WERI-Rb-1 (cell line): ENCODE data around the gene CLIC3.

Experiments used
- DNase-seq: peaks from one replicate; pipeline ENCODE4 v3.0.0-alpha.2; 2020
- H3K27ac ChIP-seq: fragments of 250-450 bp; sonication (Bioruptor Pico); 2 replicates; pipeline ENCODE4 v1.5.1; 2020; ENCODE audit warnings: mild to moderate bottlenecking, moderate library complexity
- H3K27me3 ChIP-seq: fragments of 250-450 bp; sonication (Bioruptor Pico); 2 replicates; pipeline ENCODE4 v1.5.1; 2021; ENCODE audit warnings: mild to moderate bottlenecking, low read depth, moderate library complexity; ENCODE audit not compliant: insufficient read depth, severe bottlenecking
- H3K36me3 ChIP-seq: fragments of 250-450 bp; sonication (Bioruptor Pico); 2 replicates; pipeline ENCODE4 v1.5.1; 2020; ENCODE audit warnings: mild to moderate bottlenecking, moderate library complexity
- H3K4me3 ChIP-seq: 2 replicates; pipeline ENCODE4 v1.5.1; 2011; ENCODE audit warnings: low read depth, mild to moderate bottlenecking, control low read depth, low read length
- H3K9me3 ChIP-seq: fragments of 250-450 bp; sonication (Bioruptor Pico); 2 replicates; pipeline ENCODE4 v1.5.1; 2021; ENCODE audit warnings: mild to moderate bottlenecking, moderate library complexity; ENCODE audit not compliant: severe bottlenecking
- CTCF ChIP-seq: IDR thresholded peaks from 2 replicates; pipeline ENCODE4 v1.5.1; 2011; ENCODE audit warnings: low read depth, mild to moderate bottlenecking, control low read depth, inconsistent platforms, low read length

CLIC3 gene

GRCh38 chr9:136995772-136996311 is 526 bp downstream of the CLIC3 start:
- DNase-seq = no peak
- H3K27me3 ChIP-seq = no peaks in the 10 kb centered on the region
- 0 out of 2 replicates have a peak overlapping the region, but pooled peaks have one; percentile 3 for H3K27ac ChIP-seq
- peaks cover 20% of the 10 kb centered on the region for H3K36me3 ChIP-seq
- TF ChIP-seq CTCF = no peak
- H3K4me3 ChIP-seq = no peak overlapping the region
- H3K9me3 ChIP-seq = no peaks in the 10 kb centered on the region

- H3K27ac ChIP-seq = no peak overlapping the region
- H3K4me3 ChIP-seq = no peak overlapping the region
- no peaks in the 10 kb centered on the region for H3K27me3 ChIP-seq
Measured at GRCh38 chr9:136995362-136995761, 1.0 kb downstream of the CLIC3 start.

GRCh38 chr9:136994888-136995230 is 1.5 kb downstream of the CLIC3 start:
- Histone ChIP-seq H3K9me3 (peaks cover 4% of the 10 kb centered on the region), H3K27me3 (no peaks in the 10 kb centered on the region), H3K4me3 (no peak overlapping the region), H3K27ac (no peak overlapping the region), H3K36me3 (peaks cover 20% of the 10 kb centered on the region)
- DNase-seq = no peak
- no peak for TF ChIP-seq CTCF

More at GRCh38 chr9:136995362-136995761, 1.0 kb downstream of the CLIC3 start:
- no peak for TF ChIP-seq CTCF
- no peak for DNase-seq
- Histone ChIP-seq H3K9me3 (peaks cover 4% of the 10 kb centered on the region), H3K36me3 (peaks cover 20% of the 10 kb centered on the region)

GRCh38 chr9:136994180-136994887 is 2.0 kb downstream of the CLIC3 start:
- H3K4me3 ChIP-seq = no peak overlapping the region
- H3K27ac ChIP-seq = no peak overlapping the region
- no peak for TF ChIP-seq CTCF
- H3K9me3 ChIP-seq = peaks cover 4% of the 10 kb centered on the region
- H3K36me3 ChIP-seq = peaks cover 20% of the 10 kb centered on the region
- DNase-seq = no peak
- H3K27me3 ChIP-seq = no peaks in the 10 kb centered on the region

GRCh38 chr9:136992819-136993369 is 3.5 kb downstream of the CLIC3 start:
- TF ChIP-seq CTCF = no peak
- Histone ChIP-seq H3K27ac (peak overlapping the region; percentile 90), H3K9me3 (peaks cover 4% of the 10 kb centered on the region), H3K4me3 (peak overlapping the region; percentile 67), H3K36me3 (peaks cover 20% of the 10 kb centered on the region), H3K27me3 (no peaks in the 10 kb centered on the region)
- DNase-seq = no peak
